CD8-positive, alpha-beta memory T cell (primary cell): ENCODE measurements around the gene TRAM2. TPM values are rescaled to one million over a fixed set of nuclear protein-coding genes. Genes with fewer than 3 reads are reported as not detected.

Source experiments
- CTCF ChIA-PET: fragments of 350-600 bp; sonication (Branson Sonifier 250); formaldehyde crosslinking; loops from one replicate; lab custom pipeline; 2021; ENCODE audit warnings: antibody characterized with exemption; lab: Charles Lee
- POLR2A ChIA-PET: fragments of 350-600 bp; sonication (Branson Sonifier 250); formaldehyde crosslinking; loops from one replicate; lab custom pipeline; 2021; ENCODE audit warnings: antibody characterized with exemption; lab: Charles Lee
- DNase-seq, 5 donors: peaks; one replicate each; pipeline versions ENCODE4 v3.0.0 to v3.0.0-alpha.2; 2020 to 2022; ENCODE audit warnings: mixed read lengths in 1 of 5
- H3K27ac ChIP-seq: one replicate; pipeline ENCODE4 v1.7.0; 2013; ENCODE audit warnings: low read depth, mild to moderate bottlenecking, low read length, moderate library complexity
- H3K27me3 ChIP-seq: 2 replicates; pipeline ENCODE4 v1.7.0; 2013; ENCODE audit warnings: low read length, mild to moderate bottlenecking; ENCODE audit not compliant: insufficient read depth, poor library complexity, severe bottlenecking
- H3K36me3 ChIP-seq: 2 replicates; pipeline ENCODE4 v1.7.0; 2013; ENCODE audit warnings: mild to moderate bottlenecking, low read length, moderate library complexity; ENCODE audit not compliant: insufficient read depth
- H3K4me1 ChIP-seq: 2 replicates; pipeline ENCODE4 v1.7.0; 2013; ENCODE audit warnings: mild to moderate bottlenecking, low read length, moderate library complexity; ENCODE audit not compliant: insufficient read depth
- H3K4me3 ChIP-seq: 2 replicates; pipeline ENCODE4 v1.7.0; 2013; ENCODE audit warnings: mild to moderate bottlenecking, low read length
- H3K9me3 ChIP-seq: 2 replicates; pipeline ENCODE4 v1.7.0; 2013; ENCODE audit warnings: mild to moderate bottlenecking, low read length
- H3K27ac Mint-ChIP-seq, 8 donors: one replicate each; pipeline ENCODE4 v1.8.0; 2020 to 2021; ENCODE audit warnings: mixed read lengths in 8 of 8, mild to moderate bottlenecking in 6 of 8, inconsistent platforms in 3 of 8, moderate library complexity in 3 of 8
- H3K27me3 Mint-ChIP-seq, 2 donors: one replicate each; pipeline ENCODE4 v1.8.0; 2020 to 2021; ENCODE audit warnings: mixed read lengths in 2 of 2, mild to moderate bottlenecking in 1 of 2, moderate library complexity in 1 of 2
- H3K36me3 Mint-ChIP-seq, 3 donors: one replicate each; pipeline ENCODE4 v1.8.0; 2020 to 2021; ENCODE audit warnings: mixed read lengths in 3 of 3, inconsistent platforms in 1 of 3, mild to moderate bottlenecking in 1 of 3
- H3K4me1 Mint-ChIP-seq, 3 donors: one replicate each; pipeline ENCODE4 v1.8.0; 2020 to 2021; ENCODE audit warnings: mixed read lengths in 3 of 3, inconsistent platforms in 1 of 3, mild to moderate bottlenecking in 1 of 3
- H3K4me3 Mint-ChIP-seq, 7 donors: one replicate each; pipeline ENCODE4 v1.8.0; 2020 to 2021; ENCODE audit warnings: mixed read lengths in 7 of 7, mild to moderate bottlenecking in 6 of 7, moderate library complexity in 4 of 7, inconsistent platforms in 2 of 7
- H3K9me3 Mint-ChIP-seq, 5 donors: one replicate each; pipeline ENCODE4 v1.8.0; 2020 to 2022; ENCODE audit warnings: mixed read lengths in 5 of 5, mild to moderate bottlenecking in 3 of 5, moderate library complexity in 2 of 5, inconsistent platforms in 1 of 5
- polyA plus RNA-seq: library from polyadenylated mRNA; unstranded; fragments of 300-500 nt; fragmentation: Illumina TruSeq; gene quantifications from one replicate; pipeline ENCODE4 v1.2.3, GENCODE V29; 2021
- total RNA-seq, 2 experiments: library from RNA; stranded (reverse); gene quantifications; one replicate each; pipeline ENCODE4 v1.2.3, GENCODE V29; 2021

The TRAM2 gene
- total and polyA plus RNA-seq, 3 experiments from 2014 or later = 3.7 to 5.0 (median 4.1) TPM

GRCh38 chr6:52612336-52613054 is 35.6 kb upstream of the TRAM2 start:
- ChIA-PET CTCF (no interaction called here), POLR2A (no interaction called here)
- H3K9me3 ChIP-seq = no peaks in the 10 kb centered on the region
- H3K27ac Mint-ChIP-seq = no peak overlapping the region
- no peak overlapping the region for H3K27ac ChIP-seq
- H3K36me3 ChIP-seq = no peaks in the 10 kb centered on the region
- H3K4me1 ChIP-seq = no peaks in the 10 kb centered on the region
- no peak for DNase-seq
- peaks cover 0 to 4% (median 0%) of the 10 kb centered on the region in 5 donors for H3K9me3 Mint-ChIP-seq
- no peaks in the 10 kb centered on the region for H3K27me3 ChIP-seq
- H3K4me1 Mint-ChIP-seq = no peaks in the 10 kb centered on the region
- peaks cover 8 to 48% of the 10 kb centered on the region in 2 donors for H3K27me3 Mint-ChIP-seq
- H3K36me3 Mint-ChIP-seq = peaks cover 0 to 1% (median 0%) of the 10 kb centered on the region in 3 donors
- H3K4me3 Mint-ChIP-seq = no peak overlapping the region
- no peak overlapping the region for H3K4me3 ChIP-seq

- no peak for DNase-seq
- no peaks in the 10 kb centered on the region for H3K9me3 ChIP-seq
- POLR2A ChIA-PET = no interaction called here
- Mint-ChIP-seq H3K27ac (no peak overlapping the region), H3K4me3 (no peak overlapping the region), H3K9me3 (peaks cover 0 to 4% (median 0%) of the 10 kb centered on the region in 5 donors), H3K27me3 (peaks cover 8 to 45% of the 10 kb centered on the region in 2 donors), H3K36me3 (no peaks in the 10 kb centered on the region), H3K4me1 (no peaks in the 10 kb centered on the region)
- CTCF ChIA-PET = no interaction called here
- no peak overlapping the region for H3K4me3 ChIP-seq
- no peak overlapping the region for H3K27ac ChIP-seq
- H3K36me3 ChIP-seq = no peaks in the 10 kb centered on the region
- no peaks in the 10 kb centered on the region for H3K27me3 ChIP-seq
- no peaks in the 10 kb centered on the region for H3K4me1 ChIP-seq
Measured at GRCh38 chr6:52611833-52612232, 35.0 kb upstream of the TRAM2 start.

GRCh38 chr6:52610745-52611355 is 34.0 kb upstream of the TRAM2 start:
- no peaks in the 10 kb centered on the region for H3K27me3 ChIP-seq
- Mint-ChIP-seq H3K27me3 (peaks cover 8 to 52% of the 10 kb centered on the region in 2 donors), H3K4me1 (no peaks in the 10 kb centered on the region), H3K27ac (no peak overlapping the region), H3K4me3 (no peak overlapping the region), H3K36me3 (no peaks in the 10 kb centered on the region), H3K9me3 (peaks cover 0 to 4% (median 0%) of the 10 kb centered on the region in 5 donors)
- H3K9me3 ChIP-seq = no peaks in the 10 kb centered on the region
- H3K36me3 ChIP-seq = no peaks in the 10 kb centered on the region
- POLR2A ChIA-PET = no interaction called here
- CTCF ChIA-PET = no interaction called here
- no peak overlapping the region for H3K27ac ChIP-seq
- no peak for DNase-seq
- no peaks in the 10 kb centered on the region for H3K4me1 ChIP-seq
- no peak overlapping the region for H3K4me3 ChIP-seq

- Histone ChIP-seq H3K27ac (no peak overlapping the region), H3K36me3 (no peaks in the 10 kb centered on the region), H3K4me3 (no peak overlapping the region), H3K27me3 (no peaks in the 10 kb centered on the region), H3K9me3 (no peaks in the 10 kb centered on the region), H3K4me1 (no peaks in the 10 kb centered on the region)
- no peaks in the 10 kb centered on the region for H3K4me1 Mint-ChIP-seq
- ChIA-PET POLR2A (no interaction called here), CTCF (no interaction called here)
- no peak for DNase-seq
- H3K36me3 Mint-ChIP-seq = no peaks in the 10 kb centered on the region
- H3K4me3 Mint-ChIP-seq = no peak overlapping the region
- H3K27ac Mint-ChIP-seq = no peak overlapping the region
- peaks cover 8 to 46% of the 10 kb centered on the region in 2 donors for H3K27me3 Mint-ChIP-seq
- peaks cover 0 to 4% (median 0%) of the 10 kb centered on the region in 5 donors for H3K9me3 Mint-ChIP-seq
Measured at GRCh38 chr6:52610011-52610410, 33.2 kb upstream of the TRAM2 start.

GRCh38 chr6:52605610-52606185 is 28.8 kb upstream of the TRAM2 start:
- Histone ChIP-seq H3K27me3 (no peaks in the 10 kb centered on the region), H3K4me1 (no peaks in the 10 kb centered on the region), H3K27ac (no peak overlapping the region), H3K9me3 (no peaks in the 10 kb centered on the region), H3K4me3 (no peak overlapping the region), H3K36me3 (no peaks in the 10 kb centered on the region)
- H3K9me3 Mint-ChIP-seq = peaks cover 0 to 4% (median 0%) of the 10 kb centered on the region in 5 donors
- ChIA-PET POLR2A (no interaction called here), CTCF (interaction anchor here (1.3 kb wide), 2 partner anchors 10 to 58 kb away, joined by 3 to 6 read pairs; no protein-coding TSS in a partner anchor)
- no peaks in the 10 kb centered on the region for H3K36me3 Mint-ChIP-seq
- no peaks in the 10 kb centered on the region for H3K4me1 Mint-ChIP-seq
- no peak overlapping the region for H3K27ac Mint-ChIP-seq
- no peak for DNase-seq
- H3K27me3 Mint-ChIP-seq = peaks cover 2 to 38% of the 10 kb centered on the region in 2 donors
- H3K4me3 Mint-ChIP-seq = no peak overlapping the region

GRCh38 chr6:52603000-52603795 is 26.3 kb upstream of the TRAM2 start:
- Mint-ChIP-seq H3K4me3 (no peak overlapping the region), H3K36me3 (no peaks in the 10 kb centered on the region), H3K4me1 (peaks cover 0 to under 1% (median under 1%) of the 10 kb centered on the region in 3 donors), H3K9me3 (no peaks in the 10 kb centered on the region), H3K27ac (no peak overlapping the region), H3K27me3 (peaks cover 1 to 27% of the 10 kb centered on the region in 2 donors)
- Histone ChIP-seq H3K36me3 (no peaks in the 10 kb centered on the region), H3K9me3 (no peaks in the 10 kb centered on the region), H3K4me1 (no peaks in the 10 kb centered on the region), H3K4me3 (no peak overlapping the region), H3K27me3 (no peaks in the 10 kb centered on the region), H3K27ac (no peak overlapping the region)
- POLR2A ChIA-PET = interaction anchor here (0.7 kb wide), 1 partner anchor 11 kb away, joined by 5 read pairs; no protein-coding TSS in a partner anchor
- CTCF ChIA-PET = no interaction called here
- no peak for DNase-seq

GRCh38 chr6:52598824-52599190 is 21.9 kb upstream of the TRAM2 start:
- POLR2A ChIA-PET = no interaction called here

More at GRCh38 chr6:52598824-52599190, 21.9 kb upstream of the TRAM2 start:
- no peaks in the 10 kb centered on the region for H3K4me1 ChIP-seq
- no peaks in the 10 kb centered on the region for H3K9me3 ChIP-seq
- Mint-ChIP-seq H3K36me3 (no peaks in the 10 kb centered on the region), H3K4me1 (peaks cover 2 to 10% (median 4%) of the 10 kb centered on the region in 3 donors), H3K9me3 (no peaks in the 10 kb centered on the region), H3K27ac (peak overlapping the region in 1 of 8 donors; percentile 8), H3K27me3 (peaks cover 3 to 15% of the 10 kb centered on the region in 2 donors), H3K4me3 (peak overlapping the region in 1 of 7 donors; percentile 7)
- no peak overlapping the region for H3K27ac ChIP-seq
- no peaks in the 10 kb centered on the region for H3K27me3 ChIP-seq
- CTCF ChIA-PET = interaction anchor here (1.2 to 1.3 kb wide), 2 partner anchors 65 to 180 kb away, joined by 3 to 4 read pairs; no protein-coding TSS in a partner anchor
- no peak overlapping the region for H3K4me3 ChIP-seq
- H3K36me3 ChIP-seq = no peaks in the 10 kb centered on the region
- DNase-seq = no peak
